ENCODE results near the gene PHRF1. TPM values are rescaled to one million over a fixed set of nuclear protein-coding genes. Genes with fewer than 3 reads are reported as not detected.

Gene PHRF1
- total RNA-seq, 1 experiment from 2014 or later: 42.3 TPM

DNA sequence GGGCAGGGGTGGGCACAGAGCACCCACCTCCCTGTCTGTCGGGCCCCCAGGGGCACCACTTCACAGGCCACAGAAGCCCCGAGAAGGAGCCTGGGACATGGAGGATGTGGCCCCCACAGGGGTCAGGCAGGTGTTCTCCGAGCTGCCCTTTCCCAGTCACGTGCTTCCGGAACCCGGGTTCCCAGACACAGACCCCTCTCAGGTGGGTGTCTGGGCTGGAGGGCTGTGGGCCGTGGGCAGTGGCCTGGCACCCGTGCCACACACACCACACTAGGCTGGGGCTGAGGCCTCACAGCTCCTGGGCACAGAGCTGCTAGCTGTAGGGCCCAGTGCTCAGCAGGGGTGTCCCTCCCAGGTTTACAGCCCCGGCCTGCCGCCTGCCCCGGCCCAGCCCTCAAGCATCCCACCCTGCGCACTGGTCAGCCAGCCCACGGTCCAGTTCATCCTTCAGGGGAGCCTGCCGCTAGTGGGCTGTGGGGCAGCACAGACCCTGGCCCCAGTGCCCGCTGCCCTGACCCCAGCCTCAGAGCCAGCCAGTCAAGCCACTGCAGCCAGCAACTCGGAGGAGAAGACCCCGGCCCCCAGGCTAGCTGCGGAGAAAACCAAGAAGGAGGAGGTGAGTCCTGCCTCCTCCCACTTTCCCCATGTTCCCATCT lies 34.0 kb downstream of the PHRF1 start:
- TF ChIP-seq, protein P1, sequence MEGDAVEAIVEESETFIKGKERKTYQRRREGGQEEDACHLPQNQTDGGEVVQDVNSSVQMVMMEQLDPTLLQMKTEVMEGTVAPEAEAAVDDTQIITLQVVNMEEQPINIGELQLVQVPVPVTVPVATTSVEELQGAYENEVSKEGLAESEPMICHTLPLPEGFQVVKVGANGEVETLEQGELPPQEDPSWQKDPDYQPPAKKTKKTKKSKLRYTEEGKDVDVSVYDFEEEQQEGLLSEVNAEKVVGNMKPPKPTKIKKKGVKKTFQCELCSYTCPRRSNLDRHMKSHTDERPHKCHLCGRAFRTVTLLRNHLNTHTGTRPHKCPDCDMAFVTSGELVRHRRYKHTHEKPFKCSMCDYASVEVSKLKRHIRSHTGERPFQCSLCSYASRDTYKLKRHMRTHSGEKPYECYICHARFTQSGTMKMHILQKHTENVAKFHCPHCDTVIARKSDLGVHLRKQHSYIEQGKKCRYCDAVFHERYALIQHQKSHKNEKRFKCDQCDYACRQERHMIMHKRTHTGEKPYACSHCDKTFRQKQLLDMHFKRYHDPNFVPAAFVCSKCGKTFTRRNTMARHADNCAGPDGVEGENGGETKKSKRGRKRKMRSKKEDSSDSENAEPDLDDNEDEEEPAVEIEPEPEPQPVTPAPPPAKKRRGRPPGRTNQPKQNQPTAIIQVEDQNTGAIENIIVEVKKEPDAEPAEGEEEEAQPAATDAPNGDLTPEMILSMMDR (IDR thresholded peaks at IDR 0.05; ENCODE audit: unreplicated experiment): no peak
- Mint-ChIP-seq H3K4me1 (ENCODE audit: low read depth, unreplicated experiment) (no peaks in the 10 kb centered on the region), H3K27me3 (ENCODE audit: unreplicated experiment) (no peaks in the 10 kb centered on the region), H3K36me3 (ENCODE audit: insufficient read depth, unreplicated experiment) (peaks cover 88% of the 10 kb centered on the region), H3K9me3 (ENCODE audit: low read depth, unreplicated experiment) (no peaks in the 10 kb centered on the region), H3K4me3 (ENCODE audit: low read depth, unreplicated experiment) (no peak overlapping the region), H3K27ac (ENCODE audit: unreplicated experiment) (no peak overlapping the region)
- no TSS peak for BruUV-seq (replicated peaks)
- CTCF ChIA-PET: no interaction called here
- intact Hi-C loops (cut with micrococcal nuclease; ENCODE audit: unreplicated experiment): no loop called here
- DNase-seq: no peak

DNA sequence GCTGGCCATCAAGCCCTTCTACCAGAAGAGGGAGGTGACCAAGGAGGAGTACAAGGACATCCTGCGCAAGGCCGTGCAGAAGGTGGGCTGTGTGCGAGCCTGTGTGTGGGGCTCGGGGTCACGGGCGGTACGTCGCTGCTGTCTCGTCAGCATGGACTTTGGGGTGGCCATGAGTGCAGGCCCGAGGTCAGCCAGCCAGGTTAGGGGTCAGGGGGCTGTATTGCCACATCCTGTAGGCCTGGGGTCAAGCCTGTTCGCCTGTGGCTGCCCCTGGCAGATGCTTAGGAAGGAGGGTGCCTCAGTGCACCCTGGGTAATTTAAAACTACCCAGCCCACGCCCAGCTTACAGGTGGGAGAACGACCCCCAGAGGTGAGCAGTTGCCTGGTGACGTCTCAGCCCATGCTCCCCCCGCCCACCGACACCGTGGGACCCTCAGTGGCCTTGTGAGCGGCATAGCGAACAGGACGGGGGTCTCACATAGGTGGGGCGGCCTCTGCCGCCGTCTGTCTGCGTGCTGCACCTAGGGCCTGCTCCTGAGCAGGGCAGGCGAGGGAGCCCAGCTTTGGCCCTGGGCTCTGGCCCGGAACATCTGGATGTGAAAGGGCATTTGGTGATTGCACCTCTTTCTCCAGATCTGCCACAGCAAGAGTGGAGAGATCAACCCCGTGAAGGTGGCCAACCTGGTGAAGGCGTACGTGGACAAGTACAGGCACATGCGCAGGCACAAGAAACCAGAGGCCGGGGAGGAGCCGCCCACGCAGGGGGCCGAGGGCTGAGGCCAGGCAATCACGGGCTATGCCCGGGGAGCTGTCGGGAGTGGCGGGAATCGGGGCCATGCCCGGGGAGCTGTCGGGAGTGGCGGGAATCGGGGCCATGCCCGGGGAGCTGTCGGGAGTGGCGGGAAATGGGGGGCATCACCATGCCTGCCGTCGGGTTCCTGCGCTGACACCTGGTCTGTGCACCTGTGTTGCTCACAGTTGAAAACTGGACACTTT lies 35.0 kb downstream of the PHRF1 start:
- Mint-ChIP-seq H3K36me3 (ENCODE audit: insufficient read depth, unreplicated experiment) (peaks cover 91% of the 10 kb centered on the region), H3K9me3 (ENCODE audit: low read depth, unreplicated experiment) (no peaks in the 10 kb centered on the region), H3K4me3 (ENCODE audit: low read depth, unreplicated experiment) (no peak overlapping the region), H3K27ac (ENCODE audit: unreplicated experiment) (no peak overlapping the region), H3K27me3 (ENCODE audit: unreplicated experiment) (no peaks in the 10 kb centered on the region), H3K4me1 (ENCODE audit: low read depth, unreplicated experiment) (no peaks in the 10 kb centered on the region)
- TF ChIP-seq, protein P1 (IDR thresholded peaks at IDR 0.05; ENCODE audit: unreplicated experiment): no peak
- intact Hi-C loops (cut with micrococcal nuclease; ENCODE audit: unreplicated experiment): no loop called here
- CTCF ChIA-PET: no interaction called here
- BruUV-seq (replicated peaks): no TSS peak
- no peak for DNase-seq

DNA sequence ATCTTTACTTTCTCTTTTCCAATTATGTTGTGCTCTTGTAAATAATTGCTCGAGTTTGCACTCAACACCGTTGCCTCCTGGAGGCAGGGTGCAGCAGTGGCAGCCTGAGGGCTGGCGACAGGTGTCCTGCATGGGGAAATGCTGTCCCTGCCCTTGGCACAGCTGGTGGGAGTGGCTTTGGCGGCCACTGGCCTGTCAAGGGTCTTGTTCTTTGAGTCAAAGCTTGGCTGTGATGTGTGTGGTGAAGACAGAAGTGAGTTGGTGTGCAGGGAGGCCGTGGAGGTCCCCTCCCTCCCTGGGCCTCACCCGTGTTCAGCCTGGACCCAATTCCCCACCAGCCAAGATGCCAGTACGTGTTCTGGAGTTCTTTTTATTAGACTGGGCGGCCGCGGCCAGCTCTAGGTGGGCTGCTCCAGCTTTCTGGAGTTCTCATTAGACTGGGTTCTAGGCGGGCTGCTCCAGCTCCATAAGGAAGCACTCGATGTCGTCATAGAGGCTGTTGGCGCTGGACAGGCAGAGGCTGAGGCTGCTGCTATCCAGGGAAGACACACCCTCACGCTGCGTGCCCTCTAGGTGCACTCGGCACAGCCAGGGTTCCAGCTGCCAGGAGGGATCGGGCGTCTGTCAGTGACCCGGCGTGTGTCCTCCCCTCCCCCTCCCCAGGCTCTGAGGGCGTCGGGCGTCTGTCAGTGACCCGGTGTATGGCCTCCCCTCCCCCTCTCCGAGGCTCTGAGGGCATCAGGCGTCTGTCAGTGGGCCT lies 36.1 kb downstream of the PHRF1 start:
- peak overlapping the region; percentile 62 for H3K27ac Mint-ChIP-seq (ENCODE audit: unreplicated experiment)
- CTCF ChIA-PET: no interaction called here
- intact Hi-C loops (cut with micrococcal nuclease; ENCODE audit: unreplicated experiment): no loop called here
- peak; percentile 55 for DNase-seq
- TF ChIP-seq, protein P1 (IDR thresholded peaks at IDR 0.05; ENCODE audit: unreplicated experiment): no peak
- no peaks in the 10 kb centered on the region for H3K9me3 Mint-ChIP-seq (ENCODE audit: low read depth, unreplicated experiment)
- peaks cover 91% of the 10 kb centered on the region for H3K36me3 Mint-ChIP-seq (ENCODE audit: insufficient read depth, unreplicated experiment)
- H3K27me3 Mint-ChIP-seq (ENCODE audit: unreplicated experiment): no peaks in the 10 kb centered on the region
- no peaks in the 10 kb centered on the region for H3K4me1 Mint-ChIP-seq (ENCODE audit: low read depth, unreplicated experiment)
- peak overlapping the region; percentile 46 for H3K4me3 Mint-ChIP-seq (ENCODE audit: low read depth, unreplicated experiment)
- BruUV-seq (replicated peaks): no TSS peak

- CTCF ChIA-PET: interaction anchor here (0.6 kb wide), 1 partner anchor 11 kb away, joined by 3 read pairs; no protein-coding TSS in a partner anchor
- Mint-ChIP-seq H3K4me1 (ENCODE audit: low read depth, unreplicated experiment) (no peaks in the 10 kb centered on the region), H3K27ac (ENCODE audit: unreplicated experiment) (no peak overlapping the region), H3K27me3 (ENCODE audit: unreplicated experiment) (no peaks in the 10 kb centered on the region), H3K9me3 (ENCODE audit: low read depth, unreplicated experiment) (no peaks in the 10 kb centered on the region), H3K36me3 (ENCODE audit: insufficient read depth, unreplicated experiment) (peaks cover 88% of the 10 kb centered on the region), H3K4me3 (ENCODE audit: low read depth, unreplicated experiment) (no peak overlapping the region)
- TF ChIP-seq, protein P1 (IDR thresholded peaks at IDR 0.05; ENCODE audit: unreplicated experiment): no peak
- intact Hi-C loops (cut with micrococcal nuclease; ENCODE audit: unreplicated experiment): no loop called here
- no peak for DNase-seq
- BruUV-seq (replicated peaks): no TSS peak
These were observed 36.7 kb downstream of the PHRF1 start for GRCh38 chr11:612961-613300.

Measured in Calu3 (cell line).